NCI-H526 (cell line): ENCODE data around the gene RAPGEF4.
"Not testable (repeated sequence)": the region's sequence is repeated elsewhere in the genome, so short reads cannot be mapped to it uniquely, and the experiment has no call there.

ENCODE experiments used
- DNase-seq, 2 experiments: peaks; one replicate each; lab custom pipeline; 2025; lab: John Stamatoyannopoulos, UW

The RAPGEF4 gene

DNA sequence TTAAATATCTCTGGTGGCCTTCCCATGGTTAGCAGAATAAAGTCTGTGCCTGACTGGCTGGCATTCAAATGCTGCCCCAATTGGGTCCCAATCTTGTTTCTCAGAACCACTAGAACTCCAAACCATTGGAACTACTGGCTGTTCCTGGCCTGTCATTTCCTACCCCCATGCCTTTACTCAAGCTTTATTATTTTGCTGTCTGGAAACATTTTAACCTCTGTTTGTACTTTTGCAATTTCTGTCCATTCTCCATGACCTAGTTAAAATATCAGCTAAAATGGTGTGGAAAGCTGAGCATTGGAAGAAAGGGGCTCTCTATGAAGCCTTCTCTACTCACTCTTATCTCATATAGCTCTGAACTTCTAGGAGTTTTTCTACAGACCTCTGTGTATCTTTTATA lies 38.7 kb downstream of the RAPGEF4 start:
- no peak for DNase-seq

DNA sequence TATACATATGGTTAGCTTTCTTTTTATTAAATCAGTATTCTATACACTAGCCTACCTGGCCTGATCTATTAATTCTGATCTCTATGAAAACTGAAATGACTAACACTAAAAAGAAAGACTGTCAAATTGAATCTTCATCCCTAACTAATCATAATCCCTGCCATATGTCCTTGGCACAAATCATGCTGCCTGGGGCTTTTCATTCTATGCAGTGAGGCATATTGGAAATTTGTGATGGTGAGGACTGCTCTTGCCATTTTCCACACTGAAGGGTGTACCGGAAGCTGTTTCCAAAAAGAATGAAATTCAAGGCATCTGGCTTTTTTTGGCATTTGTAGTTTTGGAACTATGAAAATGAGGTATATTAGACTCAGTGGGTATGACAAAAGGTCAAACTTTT lies 39.7 kb downstream of the RAPGEF4 start:
- DNase-seq: no peak

GRCh38 chr2:172777431-172777830 lies 41.8 kb downstream of the RAPGEF4 start:
- DNase-seq: no peak

DNA sequence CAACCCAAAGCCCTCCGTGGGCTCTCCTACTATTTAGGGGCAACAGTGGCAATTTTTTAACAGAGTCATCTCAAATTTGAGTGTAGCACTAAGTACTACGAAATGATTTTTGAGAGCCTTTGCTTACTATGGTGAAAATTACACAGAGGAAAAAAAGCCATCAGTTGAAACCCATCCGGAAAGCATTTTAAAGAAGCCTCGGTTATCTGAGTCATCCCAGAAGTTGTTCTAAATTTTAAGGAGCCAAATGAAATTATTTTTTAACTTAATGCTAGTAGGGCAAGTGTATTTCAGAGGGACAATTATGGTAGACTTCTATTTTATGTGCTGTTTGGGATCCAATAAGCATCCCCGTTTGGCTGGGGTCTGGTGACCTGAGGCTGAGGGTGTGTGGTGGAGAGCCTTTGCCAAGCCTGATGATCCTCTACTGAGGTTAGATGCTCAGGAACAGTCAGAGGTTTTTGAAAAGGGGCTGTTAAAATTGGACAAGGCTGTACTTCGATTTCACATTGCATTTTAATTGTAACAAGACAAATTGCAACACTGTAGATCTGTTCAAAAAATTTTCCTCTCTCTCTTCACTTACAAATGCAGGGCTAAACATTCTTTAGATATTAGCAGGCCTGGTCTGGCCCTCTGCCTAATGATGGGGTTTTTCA lies 47.0 kb downstream of the RAPGEF4 start:
- DNase-seq: no peak

DNA sequence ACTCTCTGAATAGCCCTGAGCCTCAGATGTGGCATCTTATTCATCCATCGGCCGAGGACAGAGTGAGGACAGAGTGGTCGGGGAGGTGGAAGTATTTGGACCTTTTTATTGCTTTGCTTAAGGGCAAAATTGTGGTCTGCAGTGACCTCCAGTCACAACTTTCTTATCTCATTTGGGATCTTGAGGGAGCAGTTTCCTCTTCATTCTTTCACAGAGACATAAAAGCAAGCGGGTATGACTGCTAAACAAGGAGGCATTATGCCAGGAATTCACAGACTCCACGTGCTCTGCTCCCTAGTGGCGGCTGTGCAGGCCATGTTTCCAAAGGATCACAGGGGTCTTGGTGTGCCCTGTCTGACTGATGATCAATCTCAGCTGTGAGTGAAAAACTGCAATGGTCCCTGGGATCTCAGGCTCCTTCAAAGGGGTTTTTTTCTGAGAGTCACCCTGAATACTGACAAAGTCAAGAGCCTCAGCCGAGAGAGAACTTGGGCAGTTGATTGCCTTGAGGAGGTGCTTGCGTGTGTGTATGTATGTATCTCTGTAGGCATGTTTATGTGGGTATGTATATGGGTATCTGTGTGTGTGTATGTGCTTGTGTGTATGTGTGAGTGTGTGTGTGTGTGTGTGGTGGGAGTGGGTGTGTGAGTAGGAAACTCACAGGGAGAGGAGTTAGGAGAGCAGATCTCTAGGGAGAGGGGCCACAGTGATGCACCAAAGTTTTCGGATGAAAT lies 47.7 kb downstream of the RAPGEF4 start:
- no peak for DNase-seq

DNA sequence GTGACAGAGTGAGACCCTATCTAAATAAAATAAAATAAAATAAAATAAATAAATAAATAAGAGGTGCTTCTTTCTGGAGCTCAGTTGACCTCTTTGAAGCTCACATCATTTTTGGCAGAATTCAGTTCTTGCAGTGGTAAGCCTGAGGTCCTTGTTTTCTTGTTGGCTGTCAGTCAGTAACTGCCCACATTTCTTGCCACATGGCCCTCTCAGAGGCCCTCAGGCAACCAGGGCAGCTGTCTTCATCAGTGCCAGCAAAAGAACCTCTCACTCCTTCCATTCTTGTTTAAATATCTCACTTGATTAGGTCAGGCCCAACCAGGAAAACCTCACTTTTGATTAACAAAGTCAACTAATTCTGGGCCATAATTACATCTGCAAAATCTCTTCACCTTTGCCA lies 53.2 kb downstream of the RAPGEF4 start:
- DNase-seq: no peak

GRCh38 chr2:172790404-172790803 lies 54.8 kb downstream of the RAPGEF4 start:
- DNase-seq: peak in 1 of 2 experiments; percentile 11

DNA sequence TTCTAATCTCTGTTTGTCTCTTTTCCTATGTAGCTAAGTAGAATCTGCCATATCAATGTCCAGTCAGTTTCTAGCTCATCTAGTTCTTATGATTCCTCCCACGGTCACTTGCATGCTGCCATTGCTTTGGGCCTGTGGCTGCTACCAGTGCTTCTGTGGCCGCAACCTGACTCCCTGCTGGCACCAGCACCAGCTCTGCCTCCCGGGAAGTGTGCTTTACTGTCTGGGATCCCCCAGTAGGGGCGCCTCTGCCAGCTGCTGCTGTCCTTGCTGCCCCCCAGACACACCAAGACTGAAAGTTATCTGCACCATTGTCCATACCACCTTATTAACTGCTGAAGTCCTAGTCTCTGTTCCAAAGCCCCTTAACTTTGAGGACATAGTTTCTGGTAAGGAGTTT lies 56.3 kb downstream of the RAPGEF4 start:
- peak in 1 of 2 experiments; percentile 6 for DNase-seq

- DNase-seq: no peak
Observed at GRCh38 chr2:172792711-172793110, 57.1 kb downstream of the RAPGEF4 start.

- DNase-seq: not testable (repeated sequence)
Observed at GRCh38 chr2:172803308-172803707, 67.7 kb downstream of the RAPGEF4 start.

GRCh38 chr2:172804423-172804822 lies 68.8 kb downstream of the RAPGEF4 start:
- peak in 1 of 2 experiments; percentile 24 for DNase-seq

- peak; percentile 60 to 73 for DNase-seq
Observed at GRCh38 chr2:172806493-172806892, 70.8 kb downstream of the RAPGEF4 start.

DNA sequence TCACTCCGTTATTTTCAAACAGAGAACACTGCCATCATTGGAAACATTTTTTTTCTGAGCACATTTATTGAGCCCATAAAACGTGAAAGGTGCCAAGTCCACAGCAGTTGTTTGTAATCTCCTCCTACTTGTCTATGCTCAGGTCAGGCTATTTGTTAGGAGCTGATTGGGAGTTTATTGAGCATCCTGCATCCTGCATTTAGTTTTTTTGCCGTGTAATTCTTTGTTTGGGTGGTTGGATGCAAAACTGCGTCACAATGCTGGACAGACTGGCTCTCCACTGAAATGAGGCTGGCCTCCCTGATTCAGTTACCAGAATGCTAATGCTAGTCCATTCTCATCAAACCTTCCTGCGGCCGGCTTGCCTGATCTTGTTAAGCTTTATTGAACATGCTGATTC lies 71.4 kb downstream of the RAPGEF4 start:
- peak; percentile 15 to 44 for DNase-seq

DNA sequence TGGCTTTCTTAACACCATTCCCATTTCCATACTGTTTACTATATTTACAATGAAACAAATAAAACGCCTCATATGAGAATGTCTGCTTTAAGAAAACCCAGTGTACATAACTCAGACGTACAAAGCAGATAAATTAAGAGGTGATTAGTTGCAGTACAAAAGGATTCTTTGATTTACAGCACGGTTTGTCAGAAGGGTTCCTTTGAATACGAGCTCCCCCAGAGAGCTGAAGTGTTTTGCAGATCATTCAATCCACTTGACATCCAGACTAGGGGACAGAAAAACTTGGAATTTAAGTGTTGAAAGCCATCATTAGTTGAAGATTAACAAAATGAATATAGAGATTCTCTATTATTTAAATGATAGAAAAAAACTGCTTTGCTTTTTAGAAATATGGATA lies 72.5 kb downstream of the RAPGEF4 start:
- no peak for DNase-seq

- no peak for DNase-seq
Observed at GRCh38 chr2:172811027-172811426, 75.4 kb downstream of the RAPGEF4 start.

GRCh38 chr2:172812158-172812744 lies 76.6 kb downstream of the RAPGEF4 start:
- DNase-seq: no peak

GRCh38 chr2:172813314-172813888 lies 77.8 kb downstream of the RAPGEF4 start:
- peak; percentile 64 to 78 for DNase-seq

DNA sequence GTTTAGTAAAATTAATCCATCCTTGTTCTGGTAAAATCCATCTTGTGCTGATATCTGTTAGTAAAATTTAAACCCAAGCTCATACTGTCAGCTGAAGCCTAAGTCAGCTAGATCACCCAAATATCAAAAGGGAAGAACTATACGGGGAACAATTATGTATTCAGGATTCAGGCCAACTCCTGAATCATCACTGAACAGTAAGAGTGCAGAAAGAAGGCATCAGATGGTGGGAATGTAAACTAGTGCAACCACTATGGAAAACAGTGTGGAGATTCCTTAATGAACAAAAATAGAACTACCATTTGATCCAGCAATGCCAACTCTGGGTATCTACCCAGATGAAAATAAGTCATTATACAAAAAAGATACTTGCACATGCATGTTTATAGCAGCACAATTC lies 81.8 kb downstream of the RAPGEF4 start:
- no peak for DNase-seq

DNA sequence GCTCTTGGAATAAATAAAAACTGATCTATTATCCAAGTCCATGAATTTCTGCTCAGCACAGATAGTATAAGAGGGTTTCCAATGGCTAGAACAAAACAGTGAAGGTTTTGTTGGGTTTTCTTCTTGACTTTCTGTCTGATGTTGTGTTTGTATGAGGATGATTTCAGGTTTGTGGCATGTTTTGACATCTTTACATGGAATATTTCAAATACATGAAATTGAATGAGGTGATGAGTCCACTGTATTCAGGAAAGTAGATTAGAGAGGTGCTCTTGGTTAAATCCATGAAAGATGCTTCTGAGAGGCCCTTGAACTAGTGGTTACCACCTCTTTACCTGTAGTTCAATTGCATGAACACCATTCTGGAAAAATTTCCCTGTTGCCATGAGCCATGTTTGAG lies 84.3 kb downstream of the RAPGEF4 start:
- no peak for DNase-seq

- DNase-seq: no peak
Observed at GRCh38 chr2:172821370-172822338, 86.0 kb downstream of the RAPGEF4 start.

GRCh38 chr2:172822585-172822984 lies 86.9 kb downstream of the RAPGEF4 start:
- DNase-seq: no peak
